Fibroblast of the aortic adventitia (primary cell): Measurements from ENCODE around the gene MRPL38. TPM values are rescaled to one million over a fixed set of nuclear protein-coding genes. Genes with fewer than 3 reads are reported as not detected.

ENCODE experiments used
- DNase-seq: peaks from one replicate; pipeline ENCODE4 v3.0.0-alpha.2; 2010; ENCODE audit warnings: low read depth
- H3K4me3 ChIP-seq: 2 replicates; pipeline ENCODE4 v1.5.1; 2011; ENCODE audit warnings: low read depth, mild to moderate bottlenecking, control low read depth, low read length, moderate library complexity
- CTCF ChIP-seq: IDR thresholded peaks from 2 replicates; pipeline ENCODE4 v1.5.1; 2011; ENCODE audit warnings: mild to moderate bottlenecking, low read length, control low read depth, inconsistent platforms; ENCODE audit not compliant: insufficient read depth
- total RNA-seq: library from RNA; depleted of rRNA; stranded (reverse); fragments of >200 nt; gene quantifications from 2 replicates; pipeline ENCODE4 v1.2.3, GENCODE V29; 2012; ENCODE audit warnings: low replicate concordance

The MRPL38 gene
- total RNA-seq, 1 donor, result 27.0 TPM

- DNase-seq, result no peak
- no peak for TF ChIP-seq CTCF
- no peak overlapping the region for H3K4me3 ChIP-seq
These were observed 15.4 kb upstream of the MRPL38 start for GRCh38 chr17:75920045-75920560.

DNA sequence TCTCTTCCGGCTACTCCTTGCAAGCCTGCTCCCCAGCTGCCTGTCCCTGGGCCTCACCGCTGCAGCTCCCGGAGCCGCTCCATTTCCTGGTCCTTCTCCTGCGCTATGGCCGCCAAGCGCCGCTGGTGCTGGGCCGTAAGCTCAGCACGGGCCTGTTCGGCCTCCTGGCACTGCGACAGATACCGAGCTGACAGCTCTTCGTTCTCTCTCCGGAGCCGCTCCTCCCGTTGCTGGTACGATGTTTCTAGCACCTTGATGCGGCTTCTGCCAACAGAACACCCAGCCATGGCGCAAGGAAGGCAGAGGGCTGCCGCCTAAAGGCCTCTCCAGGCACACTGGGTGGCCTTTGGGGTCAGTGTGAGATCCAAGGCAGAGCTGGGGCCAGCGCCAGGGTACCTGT is 14.9 kb upstream of the MRPL38 start:
- no peak for TF ChIP-seq CTCF
- DNase-seq, result no peak
- no peak overlapping the region for H3K4me3 ChIP-seq

- no peak for TF ChIP-seq CTCF
- H3K4me3 ChIP-seq, result no peak overlapping the region
- no peak for DNase-seq
These were observed 13.3 kb upstream of the MRPL38 start for GRCh38 chr17:75917917-75918445.

DNA sequence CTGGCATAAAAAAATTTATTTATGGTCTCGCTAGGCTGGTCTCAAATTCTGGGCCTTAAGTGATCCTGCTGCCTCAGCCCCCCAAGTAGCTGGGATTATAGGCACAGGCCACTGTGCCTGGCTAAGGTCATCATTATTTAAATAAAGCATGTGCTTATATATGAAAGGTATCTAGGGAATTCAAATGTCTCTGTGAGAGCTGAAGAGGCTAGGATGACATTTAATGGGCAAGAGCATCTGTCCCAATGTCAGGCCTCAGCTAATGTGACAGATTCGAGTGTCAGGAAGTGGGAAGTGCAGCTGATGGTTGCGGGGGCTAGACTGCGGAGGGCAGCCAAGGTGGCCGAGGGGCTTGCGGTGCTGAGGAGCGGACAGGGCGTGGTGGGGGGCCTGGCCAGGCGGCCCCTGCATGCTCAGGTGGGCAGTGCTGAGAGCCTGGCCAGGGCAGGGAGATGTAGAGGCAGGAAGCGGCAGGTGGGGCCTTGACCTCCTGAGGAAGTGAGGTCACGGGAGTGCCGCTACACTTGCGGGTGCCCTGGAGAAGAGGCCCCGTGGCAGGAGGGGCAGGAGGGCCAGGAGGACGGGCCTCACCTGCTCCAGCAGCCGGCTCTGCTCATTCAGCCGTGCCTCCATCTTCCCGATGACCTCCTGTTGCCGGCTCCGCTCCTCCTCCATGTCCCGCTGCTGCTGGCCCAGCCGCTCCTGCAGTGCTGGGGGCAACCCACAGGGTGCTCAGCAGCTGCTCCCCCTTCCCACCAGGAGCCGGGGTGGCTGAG is 12.6 kb upstream of the MRPL38 start:
- no peak for DNase-seq
- H3K4me3 ChIP-seq, result no peak overlapping the region
- no peak for TF ChIP-seq CTCF

DNA sequence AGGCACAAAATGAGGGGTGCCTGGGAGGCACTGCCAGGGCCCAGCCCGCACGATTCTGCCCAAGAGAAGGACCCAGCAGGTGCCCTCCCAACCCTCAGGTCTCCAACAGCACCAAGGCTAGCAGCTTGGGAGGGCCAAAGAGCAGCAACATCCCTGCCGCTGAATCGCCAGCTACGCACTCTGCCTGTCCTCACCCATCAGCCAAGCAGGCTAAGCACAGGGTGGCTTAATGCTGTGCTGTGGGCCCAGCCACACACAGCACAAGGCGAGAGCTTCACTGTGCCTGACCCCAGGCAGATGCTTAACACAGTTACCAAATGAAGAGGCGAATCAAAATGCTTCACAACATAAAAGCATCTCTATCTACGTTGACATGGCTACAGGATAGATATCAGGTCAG is 10.6 kb upstream of the MRPL38 start:
- no peak for TF ChIP-seq CTCF
- DNase-seq, result no peak

GRCh38 chr17:75914643-75915267 is 10.1 kb upstream of the MRPL38 start:
- no peak for TF ChIP-seq CTCF
- no peak for DNase-seq
- H3K4me3 ChIP-seq, result no peak overlapping the region

More for the DNA sequence above, 10.6 kb upstream of the MRPL38 start:
- H3K4me3 ChIP-seq, result no peak overlapping the region
